Ovary (tissue), 9 donors: ENCODE measurements around the gene KIF16B. TPM values are rescaled to one million over a fixed set of nuclear protein-coding genes. Genes with fewer than 3 reads are reported as not detected.

Source experiments
- DNase-seq, 5 donors: peaks; one replicate each; pipeline ENCODE4 v3.0.0-alpha.2; 2019 to 2020
- H3K27ac ChIP-seq, 2 donors: fragments of 200-600 bp; one replicate each; pipeline versions ENCODE4 v1.5.1 to v1.8.0; 2019 to 2022
- H3K27me3 ChIP-seq: fragments of 200-600 bp; one replicate; pipeline ENCODE4 v1.8.0; 2022
- H3K36me3 ChIP-seq: fragments of 200-600 bp; sonication (generic); one replicate; pipeline ENCODE4 v1.5.1; 2019
- H3K4me1 ChIP-seq: one replicate; pipeline ENCODE4 v1.8.1; 2013; ENCODE audit warnings: mild to moderate bottlenecking, moderate library complexity; ENCODE audit not compliant: insufficient read depth
- H3K4me3 ChIP-seq: fragments of 200-600 bp; sonication (generic); one replicate; pipeline ENCODE4 v1.5.1; 2017
- H3K9me3 ChIP-seq, 2 donors: fragments of 200-600 bp in 1 of 2; sonication (generic) in 1 of 2; one replicate each; pipeline versions ENCODE4 v1.5.1 to v1.8.1; 2013 to 2019; ENCODE audit warnings: mild to moderate bottlenecking in 1 of 2, moderate library complexity in 1 of 2
- CTCF ChIP-seq, 3 donors: fragments of 450-650 bp in 2 of 3; fragments of 200-600 bp in 1 of 3; IDR thresholded peaks; one replicate each; pipeline versions ENCODE4 v1.5.1 to v1.8.0; 2016 to 2022; ENCODE audit warnings: antibody characterized with exemption in 3 of 3, mild to moderate bottlenecking in 1 of 3
- EP300 ChIP-seq: sonication (generic); formaldehyde crosslinking; IDR thresholded peaks from one replicate; pipeline ENCODE4 v1.6.1; 2017; ENCODE audit warnings: antibody characterized with exemption
- POLR2A ChIP-seq: fragments of 450-650 bp; IDR thresholded peaks from one replicate; pipeline ENCODE4 v1.6.1; 2017; ENCODE audit warnings: antibody characterized with exemption, mild to moderate bottlenecking, moderate library complexity
- WGBS, 3 donors: extraction: QIAGEN DNeasy Blood & Tissue Kit in 1 of 3; methylation state at CpG; one replicate each; pipeline versions ENCODE4 v1.1.5 to v1.1.7; 2013 to 2017; 5-methylcytosine and 5-hydroxymethylcytosine counted together
- intact Hi-C, 4 donors: fragments of 100-400 bp; cut with DNase I; formaldehyde crosslinking; loops; one replicate each; pipeline versions ENCODE4 v1.11.0 to v1.15.1; 2022 to 2023
- polyA plus RNA-seq, 2 donors: library from polyadenylated mRNA; stranded (reverse); fragments of 200-250 nt in 1 of 2; fragments of 350-450 nt in 1 of 2; fragmentation: Illumina TruSeq in 1 of 2; extraction: RNeasy Lipid Tissue Mini Kit (QIAGEN cat#74804) in 1 of 2; gene quantifications; one replicate each; pipeline ENCODE4 v1.2.3, GENCODE V29; 2013 to 2014
- total RNA-seq, 7 donors: library from RNA; depleted of rRNA in 2 of 7; stranded (reverse); fragments of >200 nt in 2 of 7; fragmentation: NEBNext Ultra II Directional in 3 of 7; extraction: Animal tissue kit (Norgen Biotek cat#: 25700) in 3 of 7; gene quantifications; one replicate each; pipeline versions ENCODE4 v1.1.0 to v1.2.4, GENCODE V29; 2016 to 2023
- donor health status: DM: no; HTN: no; CAD: no; lungs with moderate emphysema.
- donor health status: DM: no; HTN: no; CAD: no.
- donor health status: Bipolar disorder and iron deficiency.
- donor health status: DM: yes; HTN: yes; CAD: no.
- donor health status: DM: no; HTN: no; CAD: no.
- donor health status: DM: yes; HTN: yes; CAD: no.

The KIF16B gene
- total and polyA plus RNA-seq, 9 donors = 10.9 to 28.1 (median 20.2) TPM

GRCh38 chr20:16620961-16621360 is 47.7 kb upstream of the KIF16B start:
- no peaks in the 10 kb centered on the region for H3K36me3 ChIP-seq
- WGBS, 3 donors = 75 to 82% (median 77%) methylated on average over 5 of the region's 5 CpGs
- H3K27me3 ChIP-seq = no peaks in the 10 kb centered on the region
- no peaks in the 10 kb centered on the region for H3K4me1 ChIP-seq
- intact Hi-C loops = no loop called here
- TF ChIP-seq CTCF (IDR thresholded peaks at IDR 0.05) = no peak
- TF ChIP-seq EP300 = no peak
- TF ChIP-seq POLR2A = no peak
- no peak overlapping the region for H3K4me3 ChIP-seq
- no peaks in the 10 kb centered on the region for H3K9me3 ChIP-seq
- no peak for DNase-seq
- H3K27ac ChIP-seq = no peak overlapping the region

GRCh38 chr20:16619953-16620352 is 46.7 kb upstream of the KIF16B start:
- no peak for TF ChIP-seq EP300
- TF ChIP-seq CTCF (IDR thresholded peaks at IDR 0.05) = no peak
- TF ChIP-seq POLR2A = no peak
- H3K4me1 ChIP-seq = peaks cover 3% of the 10 kb centered on the region
- 97 to 100% (median 100%) methylated on average over 1 of the region's 1 CpG for WGBS, 3 donors
- intact Hi-C loops = no loop called here
- H3K9me3 ChIP-seq = no peaks in the 10 kb centered on the region
- H3K27me3 ChIP-seq = no peaks in the 10 kb centered on the region
- no peak overlapping the region for H3K4me3 ChIP-seq
- no peaks in the 10 kb centered on the region for H3K36me3 ChIP-seq
- no peak overlapping the region for H3K27ac ChIP-seq
- DNase-seq = no peak

GRCh38 chr20:16617056-16617455 is 43.8 kb upstream of the KIF16B start:
- intact Hi-C loops = no loop called here
- peaks cover 3% of the 10 kb centered on the region for H3K4me1 ChIP-seq
- H3K36me3 ChIP-seq = no peaks in the 10 kb centered on the region
- WGBS, 3 donors = 95 to 98% (median 98%) methylated on average over 2 of the region's 2 CpGs
- DNase-seq = no peak
- no peaks in the 10 kb centered on the region for H3K9me3 ChIP-seq
- H3K27me3 ChIP-seq = no peaks in the 10 kb centered on the region
- no peak for TF ChIP-seq CTCF (IDR thresholded peaks at IDR 0.05)
- TF ChIP-seq EP300 = no peak
- no peak for TF ChIP-seq POLR2A
- H3K4me3 ChIP-seq = no peak overlapping the region
- H3K27ac ChIP-seq = no peak overlapping the region

- DNase-seq = no peak
- 28 to 56% (median 29%) methylated on average over 2 of the region's 2 CpGs for WGBS, 3 donors
- no peaks in the 10 kb centered on the region for H3K9me3 ChIP-seq
- intact Hi-C loops = no loop called here
- H3K4me1 ChIP-seq = peaks cover 3% of the 10 kb centered on the region
- no peaks in the 10 kb centered on the region for H3K36me3 ChIP-seq
- H3K4me3 ChIP-seq = no peak overlapping the region
- no peak overlapping the region for H3K27ac ChIP-seq
- TF ChIP-seq EP300 (no peak), CTCF (IDR thresholded peaks at IDR 0.05) (no peak), POLR2A (no peak)
- H3K27me3 ChIP-seq = no peaks in the 10 kb centered on the region
Observed at GRCh38 chr20:16616317-16616716, 43.1 kb upstream of the KIF16B start.

- no peaks in the 10 kb centered on the region for H3K27me3 ChIP-seq
- no peak overlapping the region for H3K4me3 ChIP-seq
- H3K36me3 ChIP-seq = no peaks in the 10 kb centered on the region
- peaks cover 3% of the 10 kb centered on the region for H3K4me1 ChIP-seq
- WGBS, 3 donors = 7 to 15% (median 8%) methylated on average over 7 of the region's 7 CpGs
- intact Hi-C loops = no loop called here
- TF ChIP-seq CTCF (IDR thresholded peaks at IDR 0.05) = no peak
- TF ChIP-seq EP300 = no peak
- no peak for TF ChIP-seq POLR2A
- peak; percentile 43 to 50 (median 50) for DNase-seq
- H3K27ac ChIP-seq = peak overlapping the region in 1 of 2 donors; percentile 13
- no peaks in the 10 kb centered on the region for H3K9me3 ChIP-seq
Observed at GRCh38 chr20:16615199-16615598, 42.0 kb upstream of the KIF16B start.
